HG03575 (cell line): Measurements from ENCODE around the gene SPCS2.
"Not testable (repeated sequence)": the region's sequence is repeated elsewhere in the genome, so short reads cannot be mapped to it uniquely, and the experiment has no call there.

ENCODE experiments used
- ATAC-seq: cut with Tn5 transposase; IDR thresholded peaks from one replicate; pipeline ENCODE4 v1.9.1; 2021; ENCODE audit not compliant: unreplicated experiment, insufficient number of reproducible peaks, low FRiP score; ENCODE audit errors: extremely low read depth

SPCS2 gene

DNA sequence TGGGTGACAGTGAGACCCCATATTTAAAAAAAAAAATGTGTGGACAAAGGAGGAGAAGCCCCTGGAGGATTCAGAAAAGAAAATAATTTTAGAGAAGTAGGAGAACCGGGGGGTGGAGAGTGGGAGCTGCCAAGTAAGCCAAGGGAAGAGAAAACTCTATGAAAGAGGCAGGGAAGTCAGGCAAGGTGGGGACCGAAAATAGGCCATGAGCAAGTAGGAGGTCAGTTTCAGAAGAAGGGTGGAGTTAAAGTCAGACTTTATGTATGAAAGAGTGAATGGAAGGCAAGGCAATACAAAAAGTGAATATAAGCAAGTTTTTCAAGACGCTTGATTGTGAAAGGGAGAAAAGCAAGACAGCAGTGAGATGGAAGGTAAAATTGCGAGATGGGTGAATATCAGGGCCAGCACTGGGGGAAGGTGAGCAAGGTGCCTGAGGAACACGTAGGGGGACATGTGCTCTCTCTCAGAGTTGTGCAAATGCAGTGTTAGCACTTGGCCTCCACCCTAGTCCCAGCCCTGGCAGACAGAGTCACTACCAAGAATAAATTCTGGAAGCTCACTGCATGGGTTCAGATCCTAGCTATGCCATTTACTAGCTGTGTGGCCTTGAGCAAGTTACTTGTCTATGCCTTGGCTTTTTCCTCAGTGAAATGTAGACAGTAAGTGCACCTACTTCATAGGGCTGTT is 6.8 kb upstream of the SPCS2 start:
- ATAC-seq = no peak

DNA sequence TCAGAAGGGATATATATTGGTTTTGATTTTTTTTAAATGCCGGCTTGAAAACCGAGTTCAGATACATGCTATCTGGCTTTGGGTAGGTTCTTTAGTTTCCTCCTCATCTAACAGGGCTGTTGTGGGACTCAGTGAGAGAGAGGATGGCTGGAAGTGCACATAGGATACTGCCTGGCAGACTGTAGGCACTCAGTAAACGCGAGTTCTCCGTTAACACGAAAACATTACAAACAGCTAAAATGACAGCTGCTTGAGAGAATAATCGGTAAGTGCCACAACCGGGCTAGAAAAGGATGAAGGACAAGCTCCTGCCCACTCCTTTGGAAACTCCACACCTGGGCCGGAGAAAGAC is 544 bp upstream of the SPCS2 start:
- ATAC-seq = no peak

DNA sequence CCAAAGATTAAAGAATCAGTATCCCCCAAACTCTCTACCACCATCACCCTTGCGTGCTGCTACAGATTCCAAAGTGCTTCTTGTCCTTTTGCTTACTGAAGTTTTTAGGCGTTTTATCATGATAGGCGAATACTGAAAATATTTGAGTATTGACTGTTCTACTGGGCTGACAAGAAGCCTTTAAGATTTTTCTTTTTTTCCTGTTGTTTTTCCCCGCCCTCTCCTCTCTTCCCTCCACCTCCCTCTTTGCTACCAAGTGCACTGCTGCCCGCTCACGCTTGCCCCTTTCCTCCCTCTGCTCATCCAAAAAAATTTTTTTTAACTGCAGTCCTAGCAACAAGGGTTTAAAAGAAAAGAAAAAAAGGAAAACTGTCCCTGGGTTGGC is 679 bp downstream of the SPCS2 start:
- no peak for ATAC-seq

DNA sequence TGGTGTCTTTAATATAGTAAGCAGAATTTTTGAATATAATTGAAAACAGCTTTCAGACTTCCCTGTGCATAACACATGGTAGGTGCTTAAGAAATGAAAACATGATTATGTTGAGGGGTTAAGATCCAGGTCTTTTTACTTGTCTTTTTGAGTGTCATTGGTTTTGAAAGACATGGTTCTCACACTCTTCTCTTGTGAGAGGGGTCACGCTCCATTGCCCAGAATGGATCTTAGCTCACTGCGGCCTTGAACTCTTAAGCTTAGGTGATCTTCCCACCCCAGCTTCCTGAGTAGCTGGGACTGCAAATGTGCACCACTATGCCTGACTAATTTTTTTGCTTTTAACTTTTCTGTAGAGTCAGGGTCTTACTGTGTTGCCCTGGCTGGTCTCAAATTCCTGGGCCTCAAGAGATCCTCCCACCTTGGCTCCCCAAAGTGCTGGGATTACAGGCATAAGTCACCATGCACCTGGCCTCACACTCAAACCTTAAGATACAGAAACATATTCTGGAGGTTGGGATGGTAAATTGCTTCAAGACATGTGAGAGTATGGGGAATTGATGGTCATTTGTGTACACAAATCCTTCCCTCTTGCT is 1.4 kb downstream of the SPCS2 start:
- ATAC-seq = no peak

DNA sequence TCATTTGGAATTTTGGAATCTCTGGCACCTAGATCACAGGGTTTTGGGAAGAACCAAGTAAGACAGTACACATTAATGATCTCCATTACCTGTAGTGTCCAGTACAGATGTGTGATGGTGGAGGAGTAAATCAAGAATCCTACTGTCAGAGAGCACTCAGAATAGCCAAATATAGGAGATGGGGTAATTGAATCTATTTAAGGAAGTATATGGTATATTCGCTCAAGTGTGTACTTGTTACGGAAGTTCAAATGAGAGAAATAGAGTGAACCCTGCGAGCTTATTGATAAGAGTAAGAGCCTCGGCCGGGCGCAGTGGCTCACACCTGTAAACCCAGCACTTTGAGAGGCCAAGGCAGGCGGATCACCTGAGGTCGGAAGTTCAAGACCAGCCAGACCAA is 2.2 kb downstream of the SPCS2 start:
- no peak for ATAC-seq

DNA sequence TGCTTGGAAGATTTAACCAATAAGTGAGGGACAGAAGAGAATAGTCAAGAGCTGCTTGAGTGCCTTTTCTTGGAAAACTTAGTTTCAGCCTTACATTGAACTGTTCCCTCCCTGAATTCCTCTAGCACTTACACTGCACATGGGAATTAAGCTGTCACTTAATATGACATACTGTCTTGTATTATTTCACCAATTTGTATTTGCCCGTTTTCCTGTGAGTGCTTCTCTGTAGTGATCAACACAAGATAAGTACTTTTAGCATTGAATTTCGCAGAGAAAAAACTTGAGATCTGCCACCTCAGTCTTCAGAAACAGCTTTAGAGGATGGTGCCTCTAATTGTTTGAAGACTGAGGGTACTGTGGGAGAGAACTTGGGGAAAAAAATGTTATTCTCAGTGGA is 3.7 kb downstream of the SPCS2 start:
- ATAC-seq = no peak

DNA sequence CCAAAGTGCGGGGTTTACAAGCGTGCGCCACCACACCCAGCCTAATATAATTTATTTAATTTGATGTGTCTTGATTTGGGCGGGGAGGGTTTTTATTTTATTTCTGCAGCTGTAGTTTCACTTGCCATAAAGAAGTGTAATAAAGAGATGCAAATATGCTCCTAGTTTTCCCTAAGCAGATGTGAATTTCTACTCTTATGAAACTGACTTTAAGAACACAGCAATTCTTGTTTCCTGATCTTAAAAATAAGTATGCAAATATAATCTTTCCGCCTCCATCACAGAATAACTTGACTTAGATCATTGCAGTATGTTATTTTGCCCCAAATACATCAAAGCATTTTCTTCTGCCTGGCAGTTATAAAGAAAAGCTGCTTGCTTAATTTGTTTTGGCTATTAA is 4.4 kb downstream of the SPCS2 start:
- no peak for ATAC-seq

DNA sequence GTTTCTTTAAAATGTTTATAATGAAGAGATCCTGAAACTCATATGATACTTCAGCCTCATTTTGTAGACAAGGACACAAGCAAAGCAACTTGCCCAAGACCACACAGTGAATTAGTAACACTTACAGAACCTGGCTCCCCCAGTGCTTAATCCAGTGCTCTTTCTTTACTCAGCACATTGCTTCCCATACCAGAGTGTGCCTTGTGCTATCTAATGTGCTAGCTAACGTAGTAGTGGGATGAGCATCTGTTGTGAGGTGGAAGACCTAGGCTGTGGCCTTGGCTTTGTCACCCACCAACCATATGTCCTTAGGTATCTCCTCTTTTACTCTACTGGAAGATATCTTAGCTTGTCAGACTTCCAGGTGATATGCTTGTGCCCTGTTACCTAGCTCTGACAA is 5.1 kb downstream of the SPCS2 start:
- ATAC-seq = no peak

DNA sequence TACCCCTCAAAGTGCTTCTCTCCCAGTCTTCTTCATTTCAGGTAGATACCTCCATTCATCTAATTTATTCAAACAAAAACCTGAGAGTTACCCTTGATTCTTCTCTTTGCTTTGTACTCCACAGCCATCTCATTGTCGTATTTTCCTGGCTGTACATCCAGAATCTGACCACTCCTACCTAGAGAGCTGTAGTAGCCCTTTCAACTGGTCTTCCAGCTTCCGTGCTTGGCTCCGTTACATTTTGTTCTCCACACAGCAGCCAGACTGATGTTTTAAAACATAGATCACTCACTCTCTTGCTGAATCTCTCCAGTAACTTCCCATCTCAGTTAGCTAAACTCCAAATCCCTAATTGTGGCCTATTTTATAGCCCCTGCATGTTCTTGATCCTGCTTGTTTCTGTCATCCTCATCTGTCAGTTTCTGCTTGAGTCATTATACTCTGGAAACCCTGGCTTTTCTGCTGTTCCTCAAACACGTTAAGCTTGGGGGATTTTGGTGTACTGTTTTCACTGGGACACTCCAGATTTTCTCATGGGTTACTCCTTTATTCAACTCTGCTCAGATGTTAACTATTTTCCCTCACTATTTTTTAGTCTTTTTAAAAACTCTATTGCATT is 7.4 kb downstream of the SPCS2 start:
- ATAC-seq = no peak

DNA sequence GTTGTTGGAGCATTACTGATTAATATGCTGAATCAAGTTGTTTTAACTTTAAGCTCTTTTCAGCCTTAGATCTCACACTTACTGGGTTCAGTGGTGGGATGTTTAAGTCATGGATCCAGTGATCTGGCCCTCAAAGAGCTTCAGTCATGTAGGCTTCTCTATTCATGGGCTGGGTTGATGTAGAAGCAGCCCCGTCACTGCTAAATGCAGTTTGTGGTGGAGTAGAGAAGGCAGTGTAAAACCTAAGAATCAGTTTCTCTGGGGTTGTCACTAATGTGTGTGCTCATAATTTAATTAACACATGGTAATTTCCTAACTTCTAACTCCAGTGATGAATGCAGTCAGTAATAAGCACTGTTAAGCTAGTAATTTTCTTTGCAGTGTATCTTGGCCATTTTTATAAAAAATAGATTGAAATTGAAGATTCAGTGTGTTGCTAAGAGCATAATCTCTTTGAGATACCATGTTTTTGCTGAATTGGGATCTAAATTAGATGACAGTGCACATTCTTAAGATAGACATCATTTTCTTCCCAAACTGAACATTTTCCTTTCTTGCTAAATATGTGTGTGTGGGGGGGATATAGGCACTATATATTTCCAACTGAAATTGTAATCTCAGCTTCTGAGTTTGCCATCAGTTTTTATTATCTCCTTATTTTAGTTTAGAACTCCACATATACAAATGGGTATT is 9.0 kb downstream of the SPCS2 start:
- no peak for ATAC-seq

DNA sequence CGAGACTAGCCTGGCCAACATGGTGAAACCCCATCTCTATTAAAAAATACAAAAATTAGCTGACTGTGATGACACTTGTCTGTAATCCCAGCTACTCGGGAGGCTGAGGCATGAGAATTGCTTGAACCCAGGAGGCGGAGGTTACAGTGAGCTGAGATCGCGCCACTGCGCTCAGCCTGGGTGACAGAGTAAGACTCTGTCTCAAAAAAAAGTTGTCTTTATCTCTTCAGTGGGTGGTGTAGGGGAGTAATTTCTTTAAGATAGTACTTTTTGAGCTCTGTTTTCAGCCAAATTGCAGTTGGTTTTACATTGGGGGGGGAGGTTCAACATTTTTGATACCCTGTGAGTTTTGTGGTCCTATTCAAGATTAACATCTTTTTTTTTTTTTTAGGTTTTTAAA is 11.1 kb downstream of the SPCS2 start:
- ATAC-seq = not testable (repeated sequence)

DNA sequence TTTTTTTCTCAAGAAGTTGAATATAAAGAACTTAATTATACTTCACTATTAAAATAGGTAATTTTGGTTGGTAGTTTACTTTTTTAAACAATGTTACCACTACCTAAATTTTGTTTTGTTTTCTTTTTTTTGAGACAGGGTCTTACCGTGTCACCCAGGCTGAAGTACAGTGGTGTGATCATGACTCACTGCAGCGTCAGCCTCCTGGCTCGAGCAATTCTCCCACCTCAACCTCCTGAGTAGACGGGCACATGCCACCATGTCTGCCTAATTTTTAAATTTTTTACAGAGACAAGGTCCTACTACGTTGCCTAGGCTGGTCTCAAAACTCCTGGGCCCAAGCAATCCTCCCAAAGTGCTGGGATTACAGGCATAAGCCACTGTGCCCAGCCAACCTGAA is 17.6 kb downstream of the SPCS2 start:
- ATAC-seq = no peak

DNA sequence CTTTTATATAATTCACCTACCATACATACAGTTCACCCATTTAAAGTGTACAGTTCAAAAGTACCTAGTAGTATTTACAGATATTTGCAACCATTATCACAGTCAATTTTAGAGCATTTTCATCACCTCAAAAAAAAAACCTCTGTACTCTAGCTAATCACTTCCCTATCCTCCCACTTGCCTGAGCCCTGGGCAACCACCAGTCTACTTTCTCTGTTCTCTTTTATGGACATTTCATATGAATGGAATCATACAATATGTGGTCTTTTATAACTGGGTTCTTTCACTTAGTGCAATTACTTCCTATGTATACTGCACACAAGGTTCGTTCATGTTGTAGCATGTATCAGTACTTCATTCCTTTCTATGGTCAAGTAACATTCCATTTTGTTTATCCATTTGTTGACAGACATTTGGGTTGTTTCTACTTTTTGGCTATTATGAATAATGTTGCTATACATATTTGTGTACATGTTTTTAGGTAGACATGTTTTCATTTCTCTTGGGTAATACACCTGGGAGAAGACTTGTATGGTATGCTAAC is 21.9 kb downstream of the SPCS2 start:
- ATAC-seq = no peak

DNA sequence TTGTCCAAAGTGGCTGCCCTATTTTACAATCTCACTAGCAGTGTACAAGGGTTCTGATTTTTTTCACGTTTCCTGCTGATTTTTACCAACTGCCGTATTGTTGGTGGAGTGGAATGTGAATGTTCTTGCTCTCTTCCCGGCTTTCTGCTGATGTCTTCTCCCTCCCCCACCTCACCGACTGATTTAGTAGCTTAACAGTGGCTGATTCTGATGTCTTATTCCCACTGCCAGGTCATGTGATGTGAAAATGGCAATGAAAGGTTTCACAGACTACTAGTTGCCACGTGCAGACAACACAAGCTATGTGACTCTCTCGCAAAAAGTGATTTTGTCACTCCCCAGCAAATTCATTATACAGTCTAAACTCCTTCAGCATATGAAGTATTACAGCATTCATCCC is 22.4 kb downstream of the SPCS2 start:
- ATAC-seq = no peak

DNA sequence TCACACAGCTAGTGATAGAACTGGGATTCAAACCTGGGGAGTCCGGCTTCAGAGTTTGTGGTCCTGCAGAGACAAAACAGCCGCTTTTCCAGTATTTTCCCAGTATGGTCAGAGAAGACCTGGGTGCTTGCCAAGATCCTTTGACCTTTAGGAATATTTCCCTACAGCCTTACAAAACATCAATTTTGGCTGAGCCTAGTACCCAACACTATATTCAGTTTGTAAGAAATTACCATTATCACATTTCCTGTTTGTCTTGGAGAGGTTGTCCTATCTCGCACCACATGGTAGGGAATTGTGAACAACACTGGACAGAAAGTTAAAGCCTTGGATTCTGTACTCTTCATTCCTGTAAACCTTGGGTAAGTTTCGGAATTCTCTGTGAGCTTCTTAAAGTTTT is 29.0 kb downstream of the SPCS2 start:
- no peak for ATAC-seq

DNA sequence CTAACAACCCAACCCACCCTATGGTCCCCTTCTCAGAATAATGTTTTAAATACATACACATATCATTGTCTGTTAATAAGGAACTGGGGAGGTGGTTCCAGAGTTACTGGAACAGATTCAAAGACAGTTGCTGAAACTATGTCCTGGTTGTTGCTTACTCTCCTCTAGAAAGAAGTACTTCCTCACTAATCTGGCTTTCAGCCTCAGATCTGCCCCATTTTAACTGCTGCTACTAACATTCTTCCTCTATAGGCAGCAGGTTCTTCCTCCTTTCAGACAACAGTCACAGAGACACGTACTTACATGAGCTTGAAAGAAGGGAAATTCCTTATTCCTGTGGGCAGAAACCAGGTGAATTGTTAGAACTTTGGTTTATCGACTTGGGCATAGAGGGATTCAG is 31.6 kb downstream of the SPCS2 start:
- no peak for ATAC-seq

DNA sequence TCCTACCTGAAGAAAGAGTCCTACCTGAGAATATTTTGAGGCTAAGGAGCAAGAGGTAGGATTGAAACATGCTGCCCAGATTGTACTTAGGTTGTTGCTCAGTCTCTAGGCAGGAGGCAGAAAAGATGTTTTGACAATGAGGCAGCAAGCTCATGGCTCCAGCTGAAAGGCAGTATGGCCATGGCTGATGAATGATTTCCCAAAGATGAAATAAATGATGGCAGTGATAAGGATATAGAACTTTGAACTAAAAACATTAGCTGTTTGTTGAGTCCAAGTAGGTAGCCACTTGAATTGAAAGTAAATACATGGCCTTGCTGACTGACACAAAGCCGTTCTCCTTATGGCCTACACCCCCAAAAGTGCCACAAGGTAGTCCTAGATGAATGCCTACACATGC is 32.8 kb downstream of the SPCS2 start:
- ATAC-seq = no peak

DNA sequence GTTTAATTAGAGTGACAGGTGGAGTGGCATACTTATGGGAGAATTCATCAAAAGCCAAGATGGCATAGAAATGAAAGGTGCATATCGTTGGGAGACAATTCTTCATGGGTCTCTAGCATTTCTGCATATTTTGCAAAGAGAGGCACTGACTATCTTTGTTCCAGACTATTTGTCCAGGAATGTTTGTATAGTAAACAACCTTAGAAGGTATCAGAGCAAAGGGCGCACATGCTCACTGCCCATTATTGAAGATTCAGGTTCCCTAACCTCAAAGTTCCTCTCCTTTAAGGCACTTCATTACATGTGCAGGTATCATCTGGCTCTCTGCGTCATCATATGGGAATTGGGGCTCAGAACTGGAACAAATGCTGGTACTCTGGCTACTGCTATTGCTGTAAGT is 35.0 kb downstream of the SPCS2 start:
- ATAC-seq = no peak

DNA sequence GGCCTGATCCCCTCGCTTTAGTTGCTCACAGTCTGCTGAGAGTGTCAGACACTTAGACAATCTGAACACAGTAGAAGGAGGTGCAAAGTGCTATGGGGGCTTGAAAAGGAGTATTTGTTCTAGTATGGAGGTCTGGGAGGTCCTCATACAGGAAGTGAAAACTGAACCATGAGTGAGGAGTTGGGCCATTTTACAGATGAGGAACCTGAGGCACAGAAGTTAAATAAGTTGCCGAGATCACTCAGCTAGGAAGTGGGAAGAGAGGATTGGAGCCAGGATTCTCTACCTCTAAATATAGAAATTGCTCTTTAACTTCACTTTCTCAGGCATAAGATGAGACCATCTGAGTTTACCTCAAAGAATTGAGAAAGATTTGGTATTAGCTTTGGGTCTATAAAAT is 35.7 kb downstream of the SPCS2 start:
- no peak for ATAC-seq
